ENCODE results near the gene CR1L.
"Not testable (repeated sequence)": the region's sequence is repeated elsewhere in the genome, so short reads cannot be mapped to it uniquely, and the experiment has no call there.

DNA sequence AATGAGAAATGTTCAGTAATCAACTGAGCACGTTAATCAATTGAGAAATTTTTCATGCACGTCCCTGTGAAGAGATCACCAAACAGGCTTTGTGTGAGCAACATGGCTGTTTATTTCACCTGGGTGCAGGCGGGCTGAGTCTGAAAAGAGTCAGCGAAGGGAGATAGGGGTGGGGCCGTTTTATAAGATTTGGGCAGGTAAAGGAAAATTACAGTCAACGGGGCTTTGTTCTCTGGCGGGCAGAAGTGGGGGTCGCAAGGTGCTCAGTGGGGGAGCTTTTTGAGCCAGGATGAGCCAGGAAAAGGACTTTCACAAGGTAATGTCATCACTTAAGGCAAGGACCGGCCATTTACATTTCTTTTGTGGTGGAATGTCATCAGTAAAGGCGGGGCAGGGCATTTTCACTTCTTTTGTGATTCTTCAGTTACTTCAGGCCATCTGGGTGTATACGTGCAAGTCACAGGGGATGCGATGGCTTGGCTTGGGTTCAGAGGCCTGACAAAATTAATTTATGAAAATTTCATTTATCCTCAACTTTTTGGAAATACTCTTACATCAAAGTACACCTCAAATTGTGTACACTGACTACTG is 11.1 kb upstream of the CR1L start:
- not testable (repeated sequence) for TF ChIP-seq NFATC3 (IDR thresholded peaks at IDR 0.05); STAT5B (CRISPR knock-in tag; IDR thresholded peaks at IDR 0.05); LCOR (CRISPR knock-in tag; IDR thresholded peaks at IDR 0.05); ZNF253 (CRISPR knock-in tag; conservative IDR thresholded peaks at IDR 0.05); SP2 (IDR thresholded peaks at IDR 0.05; ENCODE audit: extremely low read depth, low read depth, low read length, poor library complexity, severe bottlenecking)

Data from K562 (cell line).